Thyroid gland (tissue), 4 donors: ENCODE measurements around the gene ANXA2. TPM values are rescaled to one million over a fixed set of nuclear protein-coding genes. Genes with fewer than 3 reads are reported as not detected.

ENCODE experiments used
- DNase-seq, 2 donors: peaks; one replicate each; pipeline ENCODE4 v3.0.0-alpha.2; 2019
- H3K27ac ChIP-seq, 3 donors: fragments of 200-600 bp; sonication (generic); 1 replicate in 2 of 3; 2 replicates in 1 of 3; pipeline ENCODE4 v1.5.1; 2016 to 2019; ENCODE audit warnings: mild to moderate bottlenecking in 1 of 3, moderate library complexity in 1 of 3
- H3K27me3 ChIP-seq: fragments of 200-600 bp; sonication (generic); one replicate; pipeline ENCODE4 v1.5.1; 2019
- H3K36me3 ChIP-seq, 2 donors: fragments of 200-600 bp; sonication (generic); one replicate each; pipeline ENCODE4 v1.5.1; 2016 to 2019
- H3K4me1 ChIP-seq, 2 donors: fragments of 200-600 bp; sonication (generic); one replicate each; pipeline ENCODE4 v1.5.1; 2017 to 2019
- H3K4me3 ChIP-seq, 3 donors: fragments of 200-600 bp; sonication (generic); replicated peaks in 1 of 3; 1 replicate in 2 of 3; 2 replicates in 1 of 3; pipeline ENCODE4 v1.5.1; 2016; ENCODE audit warnings: mild to moderate bottlenecking in 1 of 3
- H3K9me3 ChIP-seq: fragments of 200-600 bp; sonication (generic); one replicate; pipeline ENCODE4 v1.5.1; 2017
- POLR2A ChIP-seq, 2 donors: fragments of 450-650 bp; IDR thresholded peaks; one replicate each; pipeline ENCODE4 v1.6.1; 2017; ENCODE audit warnings: antibody characterized with exemption in 2 of 2, mild to moderate bottlenecking in 2 of 2, moderate library complexity in 1 of 2
- WGBS, 2 donors: methylation state at CpG; one replicate each; pipeline ENCODE4 v1.1.5; 2017; 5-methylcytosine and 5-hydroxymethylcytosine counted together
- intact Hi-C: fragments of 100-400 bp; cut with DNase I; formaldehyde crosslinking; loops from one replicate; pipeline ENCODE4 v1.15.1; 2023
- total RNA-seq, 4 donors: library from RNA; depleted of rRNA; stranded (reverse); fragments of >200 nt; gene quantifications; one replicate each; pipeline ENCODE4 v1.2.3, GENCODE V29; 2016
- TF ChIP-seq, protein P1 (sequence below), 6 experiments: fragments of 200-600 bp in 3 of 6; fragments of 450-650 bp in 3 of 6; sonication (generic) in 3 of 6; IDR thresholded peaks; one replicate each; pipeline ENCODE4 v1.5.1; 2016 to 2019; ENCODE audit warnings: antibody characterized with exemption in 6 of 6, mild to moderate bottlenecking in 2 of 6, inconsistent platforms in 1 of 6, moderate library complexity in 1 of 6

ANXA2 gene
- total RNA-seq, 4 donors from 2014 or later, result 436 to 796 (median 612) TPM

DNA sequence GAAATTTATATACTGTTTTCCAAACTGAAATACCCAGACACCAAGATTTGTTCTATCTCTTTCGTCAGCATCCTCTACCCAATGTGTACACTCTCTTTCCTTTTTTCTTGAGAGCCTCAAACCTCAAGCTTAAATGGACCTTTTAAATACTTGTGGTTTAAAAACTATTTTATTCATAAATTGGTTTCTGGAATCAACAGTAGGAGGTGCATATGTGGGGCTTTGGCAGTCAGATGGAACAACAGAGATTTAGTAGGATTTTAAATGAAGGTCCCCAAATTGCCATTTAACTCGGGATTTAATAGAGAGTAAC lies 33.2 kb downstream of the ANXA2 start:
- H3K27me3 ChIP-seq, result no peaks in the 10 kb centered on the region
- TF ChIP-seq, protein P1, sequence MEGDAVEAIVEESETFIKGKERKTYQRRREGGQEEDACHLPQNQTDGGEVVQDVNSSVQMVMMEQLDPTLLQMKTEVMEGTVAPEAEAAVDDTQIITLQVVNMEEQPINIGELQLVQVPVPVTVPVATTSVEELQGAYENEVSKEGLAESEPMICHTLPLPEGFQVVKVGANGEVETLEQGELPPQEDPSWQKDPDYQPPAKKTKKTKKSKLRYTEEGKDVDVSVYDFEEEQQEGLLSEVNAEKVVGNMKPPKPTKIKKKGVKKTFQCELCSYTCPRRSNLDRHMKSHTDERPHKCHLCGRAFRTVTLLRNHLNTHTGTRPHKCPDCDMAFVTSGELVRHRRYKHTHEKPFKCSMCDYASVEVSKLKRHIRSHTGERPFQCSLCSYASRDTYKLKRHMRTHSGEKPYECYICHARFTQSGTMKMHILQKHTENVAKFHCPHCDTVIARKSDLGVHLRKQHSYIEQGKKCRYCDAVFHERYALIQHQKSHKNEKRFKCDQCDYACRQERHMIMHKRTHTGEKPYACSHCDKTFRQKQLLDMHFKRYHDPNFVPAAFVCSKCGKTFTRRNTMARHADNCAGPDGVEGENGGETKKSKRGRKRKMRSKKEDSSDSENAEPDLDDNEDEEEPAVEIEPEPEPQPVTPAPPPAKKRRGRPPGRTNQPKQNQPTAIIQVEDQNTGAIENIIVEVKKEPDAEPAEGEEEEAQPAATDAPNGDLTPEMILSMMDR (IDR thresholded peaks at IDR 0.05), result no peak
- TF ChIP-seq POLR2A (IDR thresholded peaks at IDR 0.05), result no peak
- DNase-seq, result no peak
- peaks cover 22 to 33% of the 10 kb centered on the region in 2 donors for H3K4me1 ChIP-seq
- intact Hi-C loops, result loop anchor here (5.0 kb wide), 1 partner anchor 33 kb away; the partner anchor contains the start of gene ANXA2
- no peak overlapping the region for H3K27ac ChIP-seq
- H3K4me3 ChIP-seq, result no peak overlapping the region
- WGBS, 2 donors, result 91 to 98% methylated on average over 2 of the region's 2 CpGs
- H3K36me3 ChIP-seq, result peaks cover 19 to 34% of the 10 kb centered on the region in 2 donors
- H3K9me3 ChIP-seq, result no peaks in the 10 kb centered on the region

DNA sequence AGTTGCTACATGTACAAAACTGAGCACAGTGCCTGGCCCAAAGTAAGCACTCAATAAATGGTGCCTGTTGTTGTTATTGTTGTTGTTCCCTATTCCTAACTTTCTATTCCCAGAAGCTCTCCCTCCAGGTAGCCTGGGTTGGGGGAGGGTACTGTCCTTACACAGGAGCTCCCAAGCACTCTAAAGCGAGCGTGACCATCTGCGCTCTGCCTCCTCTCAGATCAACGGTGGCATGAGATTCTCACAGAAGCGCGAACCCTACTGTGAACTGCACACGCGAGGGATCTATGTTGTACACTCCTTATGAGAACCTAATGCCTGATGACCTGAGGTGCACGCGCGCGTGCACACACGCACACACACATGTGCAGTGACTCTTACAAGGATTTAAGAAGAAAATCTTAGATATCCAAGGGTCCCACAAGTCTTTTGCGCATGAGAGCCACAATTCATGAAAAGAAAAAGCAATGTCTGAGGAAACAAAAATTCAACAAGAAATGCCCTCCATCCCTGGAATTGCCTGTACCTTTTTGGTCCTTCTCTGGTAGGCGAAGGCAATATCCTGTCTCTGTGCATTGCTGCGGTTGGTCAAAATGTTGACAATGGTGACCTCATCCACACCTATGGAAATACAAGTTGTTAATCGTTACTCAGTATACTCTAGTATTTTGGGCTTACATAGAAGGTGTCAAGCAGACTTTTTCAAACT lies 33.7 kb downstream of the ANXA2 start:
- peaks cover 18 to 33% of the 10 kb centered on the region in 2 donors for H3K4me1 ChIP-seq
- TF ChIP-seq, protein P1 (IDR thresholded peaks at IDR 0.05), result no peak
- TF ChIP-seq POLR2A (IDR thresholded peaks at IDR 0.05), result no peak
- DNase-seq, result no peak
- intact Hi-C loops, result loop anchor here (5.0 kb wide), 1 partner anchor 33 kb away; the partner anchor contains the start of gene ANXA2
- H3K9me3 ChIP-seq, result no peaks in the 10 kb centered on the region
- H3K36me3 ChIP-seq, result peaks cover 22 to 39% of the 10 kb centered on the region in 2 donors
- H3K27ac ChIP-seq, result peak overlapping the region in 1 of 3 donors; percentile 58
- no peaks in the 10 kb centered on the region for H3K27me3 ChIP-seq
- no peak overlapping the region for H3K4me3 ChIP-seq
- WGBS, 2 donors, result 83 to 92% methylated on average over 16 to 17 of the region's 17 CpGs

DNA sequence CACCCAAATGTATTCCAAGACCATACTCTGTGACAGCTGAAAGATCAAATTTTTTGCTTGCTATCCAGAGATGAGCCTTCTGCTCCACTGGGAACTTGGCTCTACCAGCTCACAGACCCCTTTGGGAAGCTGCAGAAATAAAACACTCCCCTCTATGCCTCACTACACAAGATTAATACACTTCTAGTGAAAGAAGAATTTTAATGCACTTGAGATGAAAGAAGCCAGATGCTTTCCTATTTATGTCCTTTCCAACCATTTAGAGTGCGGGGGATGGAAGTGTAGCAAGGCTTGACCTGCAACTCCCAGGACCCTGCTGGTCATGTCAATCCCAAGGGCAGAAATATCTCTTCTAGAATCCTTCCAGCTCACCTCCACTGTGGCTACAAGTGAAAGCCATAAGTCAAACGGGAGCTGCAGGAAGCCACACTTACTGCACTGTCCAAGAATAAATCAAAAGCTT lies 34.7 kb downstream of the ANXA2 start:
- WGBS, 2 donors, result 51 to 66% methylated on average over 2 of the region's 2 CpGs
- H3K27ac ChIP-seq, result peak overlapping the region in 2 of 3 donors; percentile 15 to 58
- no peak for DNase-seq
- peaks cover 9 to 27% of the 10 kb centered on the region in 2 donors for H3K4me1 ChIP-seq
- no peak overlapping the region for H3K4me3 ChIP-seq
- H3K27me3 ChIP-seq, result no peaks in the 10 kb centered on the region
- no peaks in the 10 kb centered on the region for H3K9me3 ChIP-seq
- peaks cover 23 to 39% of the 10 kb centered on the region in 2 donors for H3K36me3 ChIP-seq
- TF ChIP-seq, protein P1 (IDR thresholded peaks at IDR 0.05), result no peak
- no peak for TF ChIP-seq POLR2A (IDR thresholded peaks at IDR 0.05)
- intact Hi-C loops, result loop anchor here (5.0 kb wide), 1 partner anchor 34 kb away; the partner anchor contains the start of gene ANXA2

DNA sequence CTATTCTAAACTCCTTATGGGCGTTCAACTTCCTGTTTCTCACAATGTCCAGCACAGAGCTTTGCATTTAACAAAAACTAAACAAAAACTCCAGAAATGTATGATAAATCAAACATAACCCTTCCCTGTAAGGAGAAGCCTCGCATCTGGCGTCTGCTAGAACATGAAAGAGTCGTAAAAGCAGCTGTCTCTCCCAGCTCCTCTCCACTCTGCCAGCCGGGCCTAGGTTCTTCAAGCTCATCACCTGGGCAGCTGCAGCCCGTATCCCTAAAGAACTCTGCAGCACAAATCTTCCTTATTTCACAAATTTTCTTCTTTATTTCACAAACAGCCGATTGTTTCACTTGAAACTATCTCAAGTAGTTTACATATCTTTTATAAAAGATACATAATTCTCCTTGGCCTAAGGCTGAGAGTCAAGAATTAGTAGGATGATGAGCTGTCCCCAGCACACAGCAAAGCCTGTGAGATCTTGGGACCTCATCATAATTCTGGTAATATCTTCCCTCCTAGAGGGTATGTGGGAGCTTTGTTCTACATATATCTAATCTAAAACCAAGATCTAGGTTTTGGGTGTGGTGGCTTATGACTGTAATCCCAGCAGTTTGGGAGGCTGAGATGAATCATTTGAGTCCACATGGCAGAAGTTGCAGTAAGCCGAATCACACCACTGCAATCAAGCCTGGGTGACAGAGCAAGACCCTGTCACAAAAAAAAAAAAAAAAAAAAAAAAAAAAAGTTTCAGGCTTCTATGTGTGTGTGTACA lies 35.3 kb downstream of the ANXA2 start:
- intact Hi-C loops, result loop anchor here (5.0 kb wide), 1 partner anchor 35 kb away; the partner anchor contains the start of gene ANXA2
- 64 to 81% methylated on average over 8 of the region's 8 CpGs for WGBS, 2 donors
- H3K4me1 ChIP-seq, result peaks cover 9 to 27% of the 10 kb centered on the region in 2 donors

More for the DNA sequence above, 35.3 kb downstream of the ANXA2 start:
- Histone ChIP-seq H3K9me3 (no peaks in the 10 kb centered on the region), H3K27ac (peak overlapping the region in 2 of 3 donors; percentile 28 to 58), H3K27me3 (no peaks in the 10 kb centered on the region), H3K4me3 (no peak overlapping the region), H3K36me3 (peaks cover 27 to 41% of the 10 kb centered on the region in 2 donors)
- TF ChIP-seq POLR2A (IDR thresholded peaks at IDR 0.05), result no peak
- TF ChIP-seq, protein P1 (IDR thresholded peaks at IDR 0.05), result no peak
- DNase-seq, result no peak
